H9 (cell line): ENCODE results near the gene DAD1. TPM values are rescaled to one million over a fixed set of nuclear protein-coding genes. Genes with fewer than 3 reads are reported as not detected.

Source experiments
- DNase-seq: peaks from one replicate; pipeline ENCODE4 v3.0.0-alpha.2; 2017
- H2AFZ ChIP-seq: one replicate; pipeline ENCODE4 v1.6.1; 2013; ENCODE audit warnings: mild to moderate bottlenecking, low read length, control low read depth, moderate library complexity
- H2AK5ac ChIP-seq: 2 replicates; pipeline ENCODE4 v1.6.1; 2013; ENCODE audit warnings: low read length, control low read depth, mixed read lengths; ENCODE audit not compliant: insufficient read length
- H2BK120ac ChIP-seq: one replicate; pipeline ENCODE4 v1.6.1; 2013; ENCODE audit warnings: low read depth, mild to moderate bottlenecking, low read length, control low read depth, inconsistent platforms; ENCODE audit not compliant: poor library complexity, severe bottlenecking
- H2BK12ac ChIP-seq: 2 replicates; pipeline ENCODE4 v1.6.1; 2013; ENCODE audit warnings: low read length, control low read depth, mixed read lengths, low read depth; ENCODE audit not compliant: insufficient read length
- H2BK15ac ChIP-seq: 2 replicates; pipeline ENCODE4 v1.6.1; 2013; ENCODE audit warnings: low read depth, low read length, control low read depth
- H2BK20ac ChIP-seq: one replicate; pipeline ENCODE4 v1.6.1; 2013; ENCODE audit warnings: low read depth, mild to moderate bottlenecking, low read length, control low read depth, inconsistent platforms; ENCODE audit not compliant: poor library complexity, severe bottlenecking
- H2BK5ac ChIP-seq: 2 replicates; pipeline ENCODE4 v1.6.1; 2013; ENCODE audit warnings: low read length, control low read depth, mixed read lengths; ENCODE audit not compliant: insufficient read length
- H3K14ac ChIP-seq: 2 replicates; pipeline ENCODE4 v1.6.1; 2013; ENCODE audit warnings: low read length, control low read depth; ENCODE audit not compliant: insufficient read depth
- H3K18ac ChIP-seq: 2 replicates; pipeline ENCODE4 v1.6.1; 2013; ENCODE audit warnings: low read depth, mild to moderate bottlenecking, mixed read lengths, low read length, control low read depth; ENCODE audit not compliant: insufficient read length
- H3K23ac ChIP-seq: 2 replicates; pipeline ENCODE4 v1.6.1; 2013; ENCODE audit warnings: low read length, control low read depth, mixed read lengths, low read depth; ENCODE audit not compliant: insufficient read length
- H3K23me2 ChIP-seq: 2 replicates; pipeline ENCODE4 v1.6.1; 2013; ENCODE audit warnings: low read depth, mild to moderate bottlenecking, mixed read lengths, low read length, control low read depth; ENCODE audit not compliant: insufficient read length, poor library complexity, severe bottlenecking
- H3K27ac ChIP-seq: 2 replicates; pipeline ENCODE4 v1.5.1; 2013; ENCODE audit warnings: low read length, control low read depth, mixed read lengths, low read depth; ENCODE audit not compliant: insufficient read length
- H3K27me3 ChIP-seq: 2 replicates; pipeline ENCODE4 v1.6.1; 2013; ENCODE audit warnings: low read length, control low read depth, inconsistent platforms; ENCODE audit not compliant: insufficient read depth
- H3K4ac ChIP-seq: 2 replicates; pipeline ENCODE4 v1.6.1; 2013; ENCODE audit warnings: low read depth, mild to moderate bottlenecking, control low read depth, inconsistent platforms, low read length, moderate library complexity
- H3K4me1 ChIP-seq: 2 replicates; pipeline ENCODE4 v1.6.1; 2013; ENCODE audit warnings: low read length, control low read depth, inconsistent platforms; ENCODE audit not compliant: insufficient read depth
- H3K4me2 ChIP-seq: 2 replicates; pipeline ENCODE4 v1.6.1; 2013; ENCODE audit warnings: low read length, control low read depth, mixed read lengths; ENCODE audit not compliant: insufficient read length, insufficient read depth
- H3K56ac ChIP-seq: 2 replicates; pipeline ENCODE4 v1.6.1; 2013; ENCODE audit warnings: low read depth, mild to moderate bottlenecking, mixed read lengths, low read length, control low read depth; ENCODE audit not compliant: insufficient read length
- H3K79me1 ChIP-seq: 2 replicates; pipeline ENCODE4 v1.6.1; 2013; ENCODE audit warnings: low read depth, mild to moderate bottlenecking, moderate library complexity, low read length, control low read depth, inconsistent platforms; ENCODE audit not compliant: insufficient read depth, poor library complexity, severe bottlenecking
- H3K79me2 ChIP-seq: 2 replicates; pipeline ENCODE4 v1.6.1; 2013; ENCODE audit warnings: low read length, control low read depth, inconsistent platforms; ENCODE audit not compliant: insufficient read depth
- H3K9ac ChIP-seq: 2 replicates; pipeline ENCODE4 v1.6.1; 2013; ENCODE audit warnings: low read length, control low read depth, mixed read lengths; ENCODE audit not compliant: insufficient read length; ENCODE audit errors: extremely low read depth
- H3K9me3 ChIP-seq: one replicate; pipeline ENCODE4 v1.6.1; 2013; ENCODE audit warnings: low read depth, low read length, inconsistent platforms; ENCODE audit not compliant: control insufficient read depth
- H3T11ph ChIP-seq: one replicate; pipeline ENCODE4 v1.6.1; 2013; ENCODE audit warnings: mild to moderate bottlenecking, low read length, control low read depth, inconsistent platforms
- H4K20me1 ChIP-seq: one replicate; pipeline ENCODE4 v1.6.1; 2013; ENCODE audit not compliant: control insufficient read depth, insufficient read length, insufficient read depth
- H4K5ac ChIP-seq: 2 replicates; pipeline ENCODE4 v1.6.1; 2013; ENCODE audit warnings: low read depth, mild to moderate bottlenecking, mixed read lengths, low read length, control low read depth; ENCODE audit not compliant: insufficient read length
- H4K8ac ChIP-seq: replicated peaks from 2 replicates; pipeline ENCODE4 v1.6.1; 2013; ENCODE audit warnings: low read length, control low read depth, mixed read lengths, low read depth; ENCODE audit not compliant: insufficient read length
- H4K91ac ChIP-seq: 2 replicates; pipeline ENCODE4 v1.6.1; 2013; ENCODE audit warnings: low read depth, mild to moderate bottlenecking, moderate library complexity, mixed read lengths, low read length, control low read depth; ENCODE audit not compliant: insufficient read length
- H3K27ac Mint-ChIP-seq, 3 experiments: 2 replicates in 2 of 3; 3 replicates in 1 of 3; pipeline ENCODE4 v1.8.0; 2020 to 2021; ENCODE audit warnings: mixed read lengths in 3 of 3, mild to moderate bottlenecking in 1 of 3, moderate library complexity in 1 of 3
- H3K27me3 Mint-ChIP-seq: 2 replicates; pipeline ENCODE4 v1.8.0; 2021; ENCODE audit warnings: low read depth, mild to moderate bottlenecking, moderate library complexity, mixed read lengths
- H3K36me3 Mint-ChIP-seq, 3 experiments: 2 replicates in 2 of 3; 3 replicates in 1 of 3; pipeline ENCODE4 v1.8.0; 2020 to 2021; ENCODE audit warnings: low read depth in 3 of 3, mixed read lengths in 3 of 3; ENCODE audit not compliant: insufficient read depth in 1 of 3
- H3K4me1 Mint-ChIP-seq, 2 experiments: 2 replicates each; pipeline ENCODE4 v1.8.0; 2020; ENCODE audit warnings: mixed read lengths in 2 of 2
- H3K4me3 Mint-ChIP-seq, 2 experiments: 2 replicates in 1 of 2; 3 replicates in 1 of 2; pipeline ENCODE4 v1.8.0; 2020 to 2021; ENCODE audit warnings: mild to moderate bottlenecking in 2 of 2, mixed read lengths in 2 of 2, moderate library complexity in 1 of 2
- H3K9me3 Mint-ChIP-seq, 2 experiments: 2 replicates in 1 of 2; 3 replicates in 1 of 2; pipeline ENCODE4 v1.8.0; 2020; ENCODE audit warnings: mild to moderate bottlenecking in 2 of 2, mixed read lengths in 2 of 2, moderate library complexity in 1 of 2
- WGBS: extraction: QIAGEN DNeasy Blood & Tissue Kit; methylation state at CpG from one replicate; pipeline ENCODE4 v1.1.7; 2013; ENCODE audit warnings: missing lambda C conversion rate, low lambda C conversion rate, mixed read lengths; ENCODE audit not compliant: insufficient read length; ENCODE audit errors: extremely low coverage; 5-methylcytosine and 5-hydroxymethylcytosine counted together
- total RNA-seq: library from RNA; stranded (reverse); gene quantifications from 2 replicates; pipeline ENCODE4 v1.2.1, GENCODE V29; 2021
- TF ChIP-seq, protein P1 (sequence below): fragments of 200-600 bp; sonication (generic); conservative IDR thresholded peaks from 3 replicates; pipeline ENCODE4 v1.8.0; 2021; ENCODE audit warnings: antibody characterized with exemption, mild to moderate bottlenecking

The DAD1 gene
- total RNA-seq, 1 experiment from 2014 or later, result 127 TPM

DNA sequence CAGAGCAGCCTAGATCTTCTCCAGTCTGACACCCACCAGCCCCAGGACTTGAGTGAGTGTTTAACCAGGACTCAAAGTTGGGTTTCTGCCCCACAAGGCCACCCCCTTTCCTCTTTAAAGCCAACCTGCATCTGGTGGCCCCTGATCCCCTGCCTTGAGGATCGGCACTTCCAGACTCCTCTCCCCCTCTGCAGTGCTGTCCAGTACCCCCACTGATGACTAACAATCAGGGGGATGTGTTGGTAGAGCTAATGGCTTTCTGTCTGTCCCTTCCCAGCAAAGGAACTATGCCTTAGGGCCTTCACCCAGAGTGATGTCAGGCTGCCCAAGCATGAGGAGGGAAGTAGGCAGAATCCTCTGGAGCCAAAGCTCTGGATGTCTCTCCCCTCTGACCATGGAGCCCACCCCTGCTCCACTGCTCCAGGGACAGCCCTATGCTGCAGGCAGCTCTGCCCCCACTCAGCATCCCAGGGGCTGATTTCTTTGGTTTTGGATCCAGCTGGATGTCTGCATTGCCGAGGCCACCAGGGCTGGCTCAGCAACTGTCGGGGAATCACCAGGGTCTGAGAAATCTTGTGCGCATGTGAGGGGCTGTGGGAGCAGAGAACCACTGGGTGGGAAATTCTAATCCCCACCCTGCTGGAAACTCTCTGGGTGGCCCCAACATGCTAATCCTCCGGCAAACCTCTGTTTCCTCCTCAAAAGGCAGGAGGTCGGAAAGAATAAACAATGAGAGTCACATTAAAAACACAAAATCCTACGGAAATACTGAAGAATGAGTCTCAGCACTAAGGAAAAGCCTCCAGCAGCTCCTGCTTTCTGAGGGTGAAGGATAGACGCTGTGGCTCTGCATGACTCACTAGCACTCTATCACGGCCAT is 42.9 kb downstream of the DAD1 start:
- no peak overlapping the region; a peak in 1 of 5 replicates for H3K4me3 Mint-ChIP-seq

More for the DNA sequence above, 42.9 kb downstream of the DAD1 start:
- TF ChIP-seq, protein P1, sequence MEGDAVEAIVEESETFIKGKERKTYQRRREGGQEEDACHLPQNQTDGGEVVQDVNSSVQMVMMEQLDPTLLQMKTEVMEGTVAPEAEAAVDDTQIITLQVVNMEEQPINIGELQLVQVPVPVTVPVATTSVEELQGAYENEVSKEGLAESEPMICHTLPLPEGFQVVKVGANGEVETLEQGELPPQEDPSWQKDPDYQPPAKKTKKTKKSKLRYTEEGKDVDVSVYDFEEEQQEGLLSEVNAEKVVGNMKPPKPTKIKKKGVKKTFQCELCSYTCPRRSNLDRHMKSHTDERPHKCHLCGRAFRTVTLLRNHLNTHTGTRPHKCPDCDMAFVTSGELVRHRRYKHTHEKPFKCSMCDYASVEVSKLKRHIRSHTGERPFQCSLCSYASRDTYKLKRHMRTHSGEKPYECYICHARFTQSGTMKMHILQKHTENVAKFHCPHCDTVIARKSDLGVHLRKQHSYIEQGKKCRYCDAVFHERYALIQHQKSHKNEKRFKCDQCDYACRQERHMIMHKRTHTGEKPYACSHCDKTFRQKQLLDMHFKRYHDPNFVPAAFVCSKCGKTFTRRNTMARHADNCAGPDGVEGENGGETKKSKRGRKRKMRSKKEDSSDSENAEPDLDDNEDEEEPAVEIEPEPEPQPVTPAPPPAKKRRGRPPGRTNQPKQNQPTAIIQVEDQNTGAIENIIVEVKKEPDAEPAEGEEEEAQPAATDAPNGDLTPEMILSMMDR, result no peak
- Histone ChIP-seq H4K91ac (no peak overlapping the region), H2BK20ac (no peak overlapping the region), H3K9me3 (no peaks in the 10 kb centered on the region), H3K14ac (no peak overlapping the region), H3K9ac (no peak overlapping the region), H3K23ac (no peak overlapping the region), H2AFZ (no peak overlapping the region), H3K56ac (no peak overlapping the region), H3K79me2 (no peaks in the 10 kb centered on the region), H3K4me2 (no peak overlapping the region), H2BK5ac (no peak overlapping the region), H4K5ac (no peak overlapping the region), H3T11ph (no peak overlapping the region), H3K4me1 (peaks cover 12% of the 10 kb centered on the region; the same call in 1 of the 2 replicates), H4K20me1 (no peaks in the 10 kb centered on the region), H2BK15ac (no peak overlapping the region), H3K23me2 (no peaks in the 10 kb centered on the region), H4K8ac (no peak overlapping the region), H3K27me3 (no peaks in the 10 kb centered on the region), H2AK5ac (no peak overlapping the region), H2BK12ac (peak overlapping the region; percentile 2), H3K79me1 (no peaks in the 10 kb centered on the region), H3K27ac (no peak overlapping the region), H2BK120ac (no peak overlapping the region), H3K4ac (no peak overlapping the region), H3K18ac (no peak overlapping the region)
- Mint-ChIP-seq H3K4me1 (peaks cover 38 to 41% of the 10 kb centered on the region in 2 experiments), H3K27ac (peak overlapping the region in 2 of 3 experiments; percentile 59 to 82; a peak in 4 of 7 replicates), H3K36me3 (no peaks in the 10 kb centered on the region), H3K9me3 (no peaks in the 10 kb centered on the region; a peak in 1 of 5 replicates), H3K27me3 (peaks cover 8% of the 10 kb centered on the region)
- WGBS, result no CpG with 5 or more reads among the region's 9 CpGs
- DNase-seq, result no peak
